HCT116 (cell line): ENCODE measurements around the gene FAF2. TPM values are rescaled to one million over a fixed set of nuclear protein-coding genes. Genes with fewer than 3 reads are reported as not detected.

Experiments
- ATAC-seq: fragments of 200-7000 bp; cut with Tn5 transposase; 2 replicates; pipeline ENCODE4 v1.9.1; 2020; ENCODE audit warnings: mild to moderate bottlenecking, moderate library complexity
- BruUV-seq: library from RNA; stranded (reverse); fragments of 400-500 nt; replicated peaks from 2 replicates; lab custom pipeline; 2021; lab: Mats Ljungman, UMichigan
- CTCF ChIA-PET: fragments of 300-600 bp; sonication (Branson Sonifier 250); formaldehyde crosslinking; loops from one replicate; lab custom pipeline; 2021; ENCODE audit warnings: antibody characterized with exemption; lab: Charles Lee
- POLR2A ChIA-PET: fragments of 300-600, 350-600 bp; sonication (Branson Sonifier 250); formaldehyde crosslinking; loops from one replicate; lab custom pipeline; 2021; ENCODE audit warnings: antibody characterized with exemption; lab: Charles Lee
- RAD21 ChIA-PET, 2 experiments: fragments of 300-600 bp; sonication (Branson Sonifier 250); formaldehyde crosslinking; loops; one replicate each; lab custom pipeline; 2023; ENCODE audit warnings: low total read pairs in 2 of 2; ENCODE audit not compliant: uncharacterized antibody in 2 of 2, unreplicated experiment in 2 of 2, low non-redundant PET in 1 of 2; lab: Charles Lee
- DNase-seq: peaks from one replicate; pipeline ENCODE4 v3.0.0-alpha.2; 2010; ENCODE audit warnings: low read depth, low spot score
- H2AFZ ChIP-seq: fragments of 200-600 bp; shearing (Covaris generic), sonication (generic); 2 replicates; pipeline ENCODE4 v1.6.1; 2017; ENCODE audit warnings: low read depth, mixed run types, mixed read lengths, antibody characterized with exemption, low read length; ENCODE audit not compliant: poor library complexity, severe bottlenecking
- H3K27ac ChIP-seq: 2 replicates; pipeline ENCODE4 v1.5.1; 2012; ENCODE audit warnings: low read depth, low read length
- H3K27me3 ChIP-seq: fragments of 200-600 bp; sonication (generic); 2 replicates; pipeline ENCODE4 v1.6.1; 2016; ENCODE audit warnings: mixed run types, low read length, mixed read lengths; ENCODE audit not compliant: insufficient read depth
- H3K36me3 ChIP-seq, 2 experiments: fragments of 200-500 bp in 1 of 2; fragments of 200-600 bp in 1 of 2; sonication (Bioruptor generic) in 1 of 2; sonication (generic) in 1 of 2; 2 replicates each; pipeline versions ENCODE4 v1.5.1 to v1.6.1; 2014 to 2016; ENCODE audit warnings: low read length in 2 of 2, inconsistent platforms in 1 of 2, mixed read lengths in 1 of 2, mixed run types in 1 of 2; ENCODE audit not compliant: insufficient read depth in 2 of 2, control insufficient read depth in 1 of 2
- H3K4me1 ChIP-seq, 2 experiments: fragments of 200-600 bp in 1 of 2; sonication (generic) in 1 of 2; 2 replicates each; pipeline versions ENCODE4 v1.5.1 to v1.6.1; 2012 to 2017; ENCODE audit warnings: low read length in 2 of 2, inconsistent platforms in 1 of 2, mild to moderate bottlenecking in 1 of 2, mixed read lengths in 1 of 2, mixed run types in 1 of 2, moderate library complexity in 1 of 2; ENCODE audit not compliant: insufficient read depth in 2 of 2, control insufficient read depth in 1 of 2
- H3K4me2 ChIP-seq: fragments of 200-600 bp; sonication (generic); 2 replicates; pipeline ENCODE4 v1.6.1; 2017; ENCODE audit warnings: mixed run types, low read length, mixed read lengths
- H3K4me3 ChIP-seq, 2 experiments: fragments of 200-600 bp in 1 of 2; sonication (generic) in 1 of 2; replicated peaks in 1 of 2; 2 replicates each; pipeline ENCODE4 v1.5.1; 2011 to 2016; ENCODE audit warnings: low read length in 2 of 2, control low read depth in 1 of 2, low read depth in 1 of 2, mild to moderate bottlenecking in 1 of 2, mixed read lengths in 1 of 2, mixed run types in 1 of 2
- H3K79me2 ChIP-seq: fragments of 200-600 bp; sonication (generic); 2 replicates; pipeline ENCODE4 v1.6.1; 2017; ENCODE audit warnings: mild to moderate bottlenecking, mixed run types, low read length, moderate library complexity, mixed read lengths; ENCODE audit not compliant: insufficient read depth
- H3K9ac ChIP-seq: fragments of 200-600 bp; sonication (generic); 2 replicates; pipeline ENCODE4 v1.6.1; 2016; ENCODE audit warnings: low read length, mixed read lengths
- H3K9me2 ChIP-seq: fragments of 200-600 bp; sonication (generic), shearing (Covaris generic); 2 replicates; pipeline ENCODE4 v1.6.1; 2017; ENCODE audit warnings: mixed run types, mild to moderate bottlenecking, moderate library complexity; ENCODE audit not compliant: insufficient read depth
- H3K9me3 ChIP-seq, 2 experiments: fragments of 200-500 bp in 1 of 2; fragments of 200-600 bp in 1 of 2; sonication (Bioruptor generic) in 1 of 2; sonication (generic) in 1 of 2; 2 replicates each; pipeline ENCODE4 v1.6.1; 2014 to 2017; ENCODE audit warnings: low read length in 2 of 2, mixed read lengths in 2 of 2, inconsistent platforms in 1 of 2, low read depth in 1 of 2, mild to moderate bottlenecking in 1 of 2, mixed run types in 1 of 2, moderate library complexity in 1 of 2; ENCODE audit not compliant: control insufficient read depth in 1 of 2, insufficient read depth in 1 of 2
- H4K20me1 ChIP-seq: fragments of 200-600 bp; sonication (generic), shearing (Covaris generic); 2 replicates; pipeline ENCODE4 v1.6.1; 2017; ENCODE audit warnings: mixed run types, mild to moderate bottlenecking, moderate library complexity; ENCODE audit not compliant: insufficient read depth
- SRF ChIP-seq: IDR thresholded peaks from 2 replicates; pipeline ENCODE4 v1.6.1; 2012; ENCODE audit warnings: low read depth
- TCF7L2 ChIP-seq: IDR thresholded peaks from 2 replicates; pipeline ENCODE4 v1.7.0; 2011; ENCODE audit warnings: borderline replicate concordance, inconsistent platforms; ENCODE audit not compliant: insufficient read depth, insufficient read length; ENCODE audit errors: extremely low read depth
- ZFX ChIP-seq: fragments of 450-650 bp; IDR thresholded peaks from 2 replicates; pipeline ENCODE4 v1.6.1; 2017
- intact Hi-C: fragments of 100-400 bp; cut with micrococcal nuclease; formaldehyde crosslinking; loops from 2 replicates; pipeline ENCODE4 v1.10.0; 2022
- total RNA-seq: library from RNA; stranded (reverse); gene quantifications from one replicate; pipeline ENCODE4 v1.2.1, GENCODE V29; 2021; ENCODE audit not compliant: unreplicated experiment
- TF ChIP-seq, protein P1 (sequence below): IDR thresholded peaks from 2 replicates; pipeline ENCODE4 v1.6.1; 2012; ENCODE audit warnings: low read depth
- TF ChIP-seq, protein P2 (sequence below): IDR thresholded peaks from 2 replicates; pipeline ENCODE4 v1.6.1; 2012
- TF ChIP-seq, protein P3 (sequence below): IDR thresholded peaks from 2 replicates; pipeline ENCODE4 v1.6.1; 2012

FAF2 gene
- total RNA-seq, 1 experiment from 2014 or later, result 51.9 TPM

DNA sequence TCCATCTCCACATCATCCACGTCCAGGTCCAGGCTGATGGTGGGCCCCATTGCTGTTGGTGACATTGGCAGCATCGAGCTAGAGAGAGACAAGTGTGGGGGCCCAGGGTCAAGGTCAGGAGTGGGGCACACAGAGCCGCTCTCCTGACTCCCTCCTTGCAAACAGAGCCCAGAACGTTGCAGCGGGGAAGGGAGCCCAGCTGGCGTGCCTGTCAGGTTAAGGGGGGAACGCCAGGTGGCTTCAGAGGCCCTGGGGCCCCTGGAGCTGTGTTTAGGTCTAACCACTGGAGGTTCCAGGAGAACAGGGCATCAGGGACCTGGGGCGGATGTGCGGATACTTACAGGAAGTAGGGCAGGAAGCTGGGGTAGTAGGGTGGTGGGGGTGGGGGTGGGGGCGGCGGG, 81.6 kb downstream of the FAF2 start:
- intact Hi-C loops, result no loop called here
- H3K9ac ChIP-seq, result no peak overlapping the region
- peaks cover 3 to 30% of the 10 kb centered on the region in 2 experiments; a peak in 2 of 4 replicates for H3K36me3 ChIP-seq
- H3K27me3 ChIP-seq, result no peaks in the 10 kb centered on the region
- CTCF ChIA-PET, result no interaction called here
- H3K79me2 ChIP-seq, result peaks cover 25% of the 10 kb centered on the region
- TF ChIP-seq, protein P1, sequence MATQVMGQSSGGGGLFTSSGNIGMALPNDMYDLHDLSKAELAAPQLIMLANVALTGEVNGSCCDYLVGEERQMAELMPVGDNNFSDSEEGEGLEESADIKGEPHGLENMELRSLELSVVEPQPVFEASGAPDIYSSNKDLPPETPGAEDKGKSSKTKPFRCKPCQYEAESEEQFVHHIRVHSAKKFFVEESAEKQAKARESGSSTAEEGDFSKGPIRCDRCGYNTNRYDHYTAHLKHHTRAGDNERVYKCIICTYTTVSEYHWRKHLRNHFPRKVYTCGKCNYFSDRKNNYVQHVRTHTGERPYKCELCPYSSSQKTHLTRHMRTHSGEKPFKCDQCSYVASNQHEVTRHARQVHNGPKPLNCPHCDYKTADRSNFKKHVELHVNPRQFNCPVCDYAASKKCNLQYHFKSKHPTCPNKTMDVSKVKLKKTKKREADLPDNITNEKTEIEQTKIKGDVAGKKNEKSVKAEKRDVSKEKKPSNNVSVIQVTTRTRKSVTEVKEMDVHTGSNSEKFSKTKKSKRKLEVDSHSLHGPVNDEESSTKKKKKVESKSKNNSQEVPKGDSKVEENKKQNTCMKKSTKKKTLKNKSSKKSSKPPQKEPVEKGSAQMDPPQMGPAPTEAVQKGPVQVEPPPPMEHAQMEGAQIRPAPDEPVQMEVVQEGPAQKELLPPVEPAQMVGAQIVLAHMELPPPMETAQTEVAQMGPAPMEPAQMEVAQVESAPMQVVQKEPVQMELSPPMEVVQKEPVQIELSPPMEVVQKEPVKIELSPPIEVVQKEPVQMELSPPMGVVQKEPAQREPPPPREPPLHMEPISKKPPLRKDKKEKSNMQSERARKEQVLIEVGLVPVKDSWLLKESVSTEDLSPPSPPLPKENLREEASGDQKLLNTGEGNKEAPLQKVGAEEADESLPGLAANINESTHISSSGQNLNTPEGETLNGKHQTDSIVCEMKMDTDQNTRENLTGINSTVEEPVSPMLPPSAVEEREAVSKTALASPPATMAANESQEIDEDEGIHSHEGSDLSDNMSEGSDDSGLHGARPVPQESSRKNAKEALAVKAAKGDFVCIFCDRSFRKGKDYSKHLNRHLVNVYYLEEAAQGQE, result no peak
- TF ChIP-seq ZFX, result no peak
- TF ChIP-seq, protein P2, sequence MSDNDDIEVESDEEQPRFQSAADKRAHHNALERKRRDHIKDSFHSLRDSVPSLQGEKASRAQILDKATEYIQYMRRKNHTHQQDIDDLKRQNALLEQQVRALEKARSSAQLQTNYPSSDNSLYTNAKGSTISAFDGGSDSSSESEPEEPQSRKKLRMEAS, result no peak
- TF ChIP-seq SRF, result no peak
- no peak overlapping the region for H3K27ac ChIP-seq
- POLR2A ChIA-PET, result interaction anchor here (0.6 kb wide), 2 partner anchors 14 to 18 kb away, joined by 3 read pairs; no protein-coding TSS in a partner anchor
- no peaks in the 10 kb centered on the region for H3K9me2 ChIP-seq
- no peaks in the 10 kb centered on the region for H4K20me1 ChIP-seq
- H3K4me3 ChIP-seq, result no peak overlapping the region
- H3K4me1 ChIP-seq, result peaks cover 0 to 2% of the 10 kb centered on the region in 2 experiments; a peak in 2 of 4 replicates
- BruUV-seq, result no TSS peak
- ATAC-seq (no peak), DNase-seq (no peak)
- no peak overlapping the region for H2AFZ ChIP-seq
- H3K9me3 ChIP-seq, result no peaks in the 10 kb centered on the region
- H3K4me2 ChIP-seq, result no peak overlapping the region
- RAD21 ChIA-PET, result no interaction called here

DNA sequence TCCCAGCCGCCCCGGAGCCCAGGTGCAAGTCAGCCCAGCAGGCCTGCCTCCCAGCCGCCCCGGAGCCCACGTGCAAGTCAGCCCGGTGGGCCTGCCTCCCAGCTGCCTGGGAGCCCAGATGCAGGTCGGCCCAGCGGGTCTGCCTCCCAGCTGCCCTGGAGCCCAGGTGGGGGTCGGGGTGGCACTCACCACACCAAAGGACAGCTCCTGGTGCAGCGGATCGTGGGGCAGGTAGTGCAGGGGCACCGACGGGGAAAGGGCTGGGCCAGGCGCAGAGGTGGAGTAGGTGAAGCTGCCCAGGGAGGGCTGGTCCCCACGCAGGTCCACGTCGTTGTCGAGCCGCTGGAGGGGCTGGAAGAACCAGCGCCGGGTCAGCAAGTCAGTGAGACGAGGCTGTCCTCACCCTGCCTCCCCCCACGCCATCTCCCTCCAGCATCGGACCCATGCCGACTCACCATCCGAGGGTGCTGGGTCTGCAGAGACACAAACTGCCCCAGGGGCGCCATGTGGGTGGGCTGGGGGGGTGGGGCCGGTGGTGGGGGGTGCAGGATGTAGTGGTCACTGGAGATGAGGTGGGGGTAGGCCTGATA, 82.3 kb downstream of the FAF2 start:
- ATAC-seq, result no peak
- DNase-seq, result no peak
- H3K4me1 ChIP-seq, result peaks cover 5 to 10% of the 10 kb centered on the region in 2 experiments; a peak in 2 of 4 replicates
- ChIA-PET POLR2A (no interaction called here), RAD21 (no interaction called here), CTCF (no interaction called here)
- H2AFZ ChIP-seq, result no peak overlapping the region
- H3K36me3 ChIP-seq, result peaks cover 3 to 30% of the 10 kb centered on the region in 2 experiments; a peak in 2 of 4 replicates
- H3K4me3 ChIP-seq, result no peak overlapping the region
- no peaks in the 10 kb centered on the region for H4K20me1 ChIP-seq
- no peaks in the 10 kb centered on the region for H3K9me3 ChIP-seq
- no peak overlapping the region for H3K4me2 ChIP-seq
- no peaks in the 10 kb centered on the region for H3K9me2 ChIP-seq
- H3K27me3 ChIP-seq, result no peaks in the 10 kb centered on the region
- BruUV-seq, result no TSS peak
- TF ChIP-seq TCF7L2, result no peak
- TF ChIP-seq, protein P3, sequence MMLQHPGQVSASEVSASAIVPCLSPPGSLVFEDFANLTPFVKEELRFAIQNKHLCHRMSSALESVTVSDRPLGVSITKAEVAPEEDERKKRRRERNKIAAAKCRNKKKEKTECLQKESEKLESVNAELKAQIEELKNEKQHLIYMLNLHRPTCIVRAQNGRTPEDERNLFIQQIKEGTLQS, result no peak
- TF ChIP-seq, all 23 proteins: peak for 0
- Histone ChIP-seq H3K79me2 (peaks cover 32% of the 10 kb centered on the region), H3K27ac (no peak overlapping the region), H3K9ac (no peak overlapping the region)
- intact Hi-C loops, result no loop called here
